Uterus (tissue), 2 donors: ENCODE data around the gene TTLL7.

Experiments
- POLR2A ChIP-seq, 2 donors: fragments of 450-650 bp; IDR thresholded peaks; one replicate each; pipeline ENCODE4 v1.6.1; 2016; ENCODE audit warnings: antibody characterized with exemption in 2 of 2, mild to moderate bottlenecking in 1 of 2, moderate library complexity in 1 of 2
- TF ChIP-seq, protein P1 (sequence below), 4 experiments: fragments of 200-600 bp in 2 of 4; fragments of 450-650 bp in 2 of 4; sonication (generic) in 2 of 4; IDR thresholded peaks; one replicate each; pipeline ENCODE4 v1.5.1; 2016 to 2019; ENCODE audit warnings: antibody characterized with exemption in 4 of 4, mild to moderate bottlenecking in 2 of 4, moderate library complexity in 1 of 4

DNA sequence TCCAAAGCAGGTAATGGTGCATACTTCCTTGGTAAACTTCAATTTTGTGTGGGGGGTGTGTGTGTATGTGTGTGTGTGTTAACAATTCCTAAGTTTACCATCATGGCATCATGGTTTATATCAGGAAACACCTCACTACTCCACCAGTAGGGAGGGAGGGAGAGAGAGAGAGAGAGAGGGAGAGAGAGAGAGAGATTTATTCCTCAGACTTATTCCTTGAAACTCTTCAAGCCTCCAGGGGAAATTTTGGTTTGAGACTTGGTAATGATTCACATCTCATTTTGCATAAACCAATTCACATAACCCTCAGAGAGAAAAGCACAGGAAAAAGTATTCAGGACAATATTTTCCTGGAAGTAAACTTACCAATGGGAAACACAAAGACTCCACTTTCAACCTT is 115.0 kb downstream of the TTLL7 start:
- TF ChIP-seq, protein P1, sequence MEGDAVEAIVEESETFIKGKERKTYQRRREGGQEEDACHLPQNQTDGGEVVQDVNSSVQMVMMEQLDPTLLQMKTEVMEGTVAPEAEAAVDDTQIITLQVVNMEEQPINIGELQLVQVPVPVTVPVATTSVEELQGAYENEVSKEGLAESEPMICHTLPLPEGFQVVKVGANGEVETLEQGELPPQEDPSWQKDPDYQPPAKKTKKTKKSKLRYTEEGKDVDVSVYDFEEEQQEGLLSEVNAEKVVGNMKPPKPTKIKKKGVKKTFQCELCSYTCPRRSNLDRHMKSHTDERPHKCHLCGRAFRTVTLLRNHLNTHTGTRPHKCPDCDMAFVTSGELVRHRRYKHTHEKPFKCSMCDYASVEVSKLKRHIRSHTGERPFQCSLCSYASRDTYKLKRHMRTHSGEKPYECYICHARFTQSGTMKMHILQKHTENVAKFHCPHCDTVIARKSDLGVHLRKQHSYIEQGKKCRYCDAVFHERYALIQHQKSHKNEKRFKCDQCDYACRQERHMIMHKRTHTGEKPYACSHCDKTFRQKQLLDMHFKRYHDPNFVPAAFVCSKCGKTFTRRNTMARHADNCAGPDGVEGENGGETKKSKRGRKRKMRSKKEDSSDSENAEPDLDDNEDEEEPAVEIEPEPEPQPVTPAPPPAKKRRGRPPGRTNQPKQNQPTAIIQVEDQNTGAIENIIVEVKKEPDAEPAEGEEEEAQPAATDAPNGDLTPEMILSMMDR (IDR thresholded peaks at IDR 0.05) = no peak
- no peak for TF ChIP-seq POLR2A (IDR thresholded peaks at IDR 0.05)
